ENCODE measurements around the gene TBC1D14. TPM values are rescaled to one million over a fixed set of nuclear protein-coding genes. Genes with fewer than 3 reads are reported as not detected.
"Not testable (repeated sequence)": the region's sequence is repeated elsewhere in the genome, so short reads cannot be mapped to it uniquely, and the experiment has no call there.

TBC1D14 gene
- polyA plus RNA-seq, 1 experiment = 35.8 TPM

- Histone ChIP-seq H3K36me3 (ENCODE audit: control insufficient read depth, insufficient read depth, low read length) (no peaks in the 10 kb centered on the region), H3K27me3 (ENCODE audit: control insufficient read depth, insufficient read depth, low read length) (no peaks in the 10 kb centered on the region), H3K4me3 (ENCODE audit: low read depth, low read length) (no peak overlapping the region)
- TF ChIP-seq CTCF (IDR thresholded peaks at IDR 0.05; ENCODE audit: insufficient read depth, low read depth, low read length) = no peak
- ChIA-PET CTCF (no interaction called here), POLR2A (no interaction called here)
- DNase-seq (ENCODE audit: low read depth) = no peak
Measured at GRCh38 chr4:6890358-6890757, 19.3 kb upstream of the TBC1D14 start.

- H3K4me3 ChIP-seq (ENCODE audit: low read depth, low read length); POLR2A ChIA-PET; DNase-seq (ENCODE audit: low read depth); H3K27me3 ChIP-seq (ENCODE audit: control insufficient read depth, insufficient read depth, low read length); H3K36me3 ChIP-seq (ENCODE audit: control insufficient read depth, insufficient read depth, low read length): not testable (repeated sequence)
- CTCF ChIA-PET = interaction anchor here (1.7 to 2.3 kb wide), 2 partner anchors 17 to 171 kb away, joined by 5 to 6 read pairs; no protein-coding TSS in a partner anchor
Measured at GRCh38 chr4:6890971-6891370, 18.7 kb upstream of the TBC1D14 start.

- Histone ChIP-seq H3K36me3 (ENCODE audit: control insufficient read depth, insufficient read depth, low read length) (no peaks in the 10 kb centered on the region), H3K4me3 (ENCODE audit: low read depth, low read length) (no peak overlapping the region), H3K27me3 (ENCODE audit: control insufficient read depth, insufficient read depth, low read length) (no peaks in the 10 kb centered on the region)
- ChIA-PET CTCF (interaction anchor here (1.1 to 3.1 kb wide), 6 partner anchors 13 to 172 kb away, joined by 3 to 12 read pairs (median 6); no protein-coding TSS in a partner anchor), POLR2A (no interaction called here)
- no peak for DNase-seq (ENCODE audit: low read depth)
- no peak for TF ChIP-seq CTCF (IDR thresholded peaks at IDR 0.05; ENCODE audit: insufficient read depth, low read depth, low read length)
Measured at GRCh38 chr4:6891436-6892170, 18.0 kb upstream of the TBC1D14 start.

GRCh38 chr4:6892190-6892908 is 17.3 kb upstream of the TBC1D14 start:
- no peak for DNase-seq (ENCODE audit: low read depth)
- H3K4me3 ChIP-seq (ENCODE audit: low read depth, low read length) = no peak overlapping the region
- POLR2A ChIA-PET = no interaction called here
- H3K27me3 ChIP-seq (ENCODE audit: control insufficient read depth, insufficient read depth, low read length) = no peaks in the 10 kb centered on the region
- TF ChIP-seq CTCF (IDR thresholded peaks at IDR 0.05; ENCODE audit: insufficient read depth, low read depth, low read length) = peak; percentile 28; the same call in 1 of the 2 replicates
- CTCF ChIA-PET = interaction anchor here (0.6 to 3.1 kb wide), 10 partner anchors 10 to 191 kb away, joined by 3 to 12 read pairs (median 4); no protein-coding TSS in a partner anchor
- no peaks in the 10 kb centered on the region for H3K36me3 ChIP-seq (ENCODE audit: control insufficient read depth, insufficient read depth, low read length)

- ChIA-PET POLR2A (no interaction called here), CTCF (interaction anchor here (0.6 to 3.1 kb wide), 11 partner anchors 8 to 192 kb away, joined by 3 to 12 read pairs (median 3); no protein-coding TSS in a partner anchor)
- no peak for TF ChIP-seq CTCF (IDR thresholded peaks at IDR 0.05; ENCODE audit: insufficient read depth, low read depth, low read length)
- DNase-seq (ENCODE audit: low read depth) = no peak
- H3K4me3 ChIP-seq (ENCODE audit: low read depth, low read length) = no peak overlapping the region
- no peaks in the 10 kb centered on the region for H3K36me3 ChIP-seq (ENCODE audit: control insufficient read depth, insufficient read depth, low read length)
- no peaks in the 10 kb centered on the region for H3K27me3 ChIP-seq (ENCODE audit: control insufficient read depth, insufficient read depth, low read length)
Measured at GRCh38 chr4:6892909-6893202, 16.8 kb upstream of the TBC1D14 start.
